Smooth muscle cell (in vitro differentiated cells): Measurements from ENCODE around the gene LRRC41. TPM values are rescaled to one million over a fixed set of nuclear protein-coding genes. Genes with fewer than 3 reads are reported as not detected.

Source experiments
- DNase-seq: peaks from one replicate; lab custom pipeline; 2025; ENCODE audit not compliant: unreplicated experiment; lab: John Stamatoyannopoulos, UW
- H2AFZ ChIP-seq: fragments of 200-600 bp; sonication (generic); 2 replicates; pipeline ENCODE4 v1.6.0; 2016; ENCODE audit warnings: antibody characterized with exemption, low read depth, mild to moderate bottlenecking
- H3F3A ChIP-seq: fragments of 200-600 bp; sonication (generic); 2 replicates; pipeline ENCODE4 v1.6.0; 2017; ENCODE audit warnings: antibody characterized with exemption, low read depth
- H3K27ac ChIP-seq: fragments of 200-600 bp; sonication (generic); 2 replicates; pipeline ENCODE4 v1.5.1; 2016; ENCODE audit warnings: low read depth, mild to moderate bottlenecking
- H3K27me3 ChIP-seq: fragments of 200-600 bp; sonication (generic); 2 replicates; pipeline ENCODE4 v1.6.1; 2016; ENCODE audit warnings: low read depth, mild to moderate bottlenecking
- H3K36me3 ChIP-seq: fragments of 200-600 bp; sonication (generic); 2 replicates; pipeline ENCODE4 v1.5.1; 2016; ENCODE audit warnings: low read depth
- H3K4me1 ChIP-seq: fragments of 200-600 bp; sonication (generic); 2 replicates; pipeline ENCODE4 v1.5.1; 2016; ENCODE audit warnings: low read depth
- H3K4me2 ChIP-seq: fragments of 200-600 bp; sonication (generic); 2 replicates; pipeline ENCODE4 v1.6.0; 2016; ENCODE audit warnings: mild to moderate bottlenecking
- H3K4me3 ChIP-seq: fragments of 200-600 bp; sonication (generic); 2 replicates; pipeline ENCODE4 v1.5.1; 2016; ENCODE audit warnings: mild to moderate bottlenecking
- H3K79me2 ChIP-seq: fragments of 200-600 bp; sonication (generic); 2 replicates; pipeline ENCODE4 v1.6.0; 2016; ENCODE audit warnings: low read depth, mild to moderate bottlenecking
- H3K9ac ChIP-seq: fragments of 200-600 bp; sonication (generic); 2 replicates; pipeline ENCODE4 v1.6.0; 2016; ENCODE audit warnings: low read depth
- H3K9me3 ChIP-seq: fragments of 200-600 bp; sonication (generic); replicated peaks from 2 replicates; pipeline ENCODE4 v1.5.1; 2016; ENCODE audit warnings: low read depth
- H4K20me1 ChIP-seq: fragments of 200-600 bp; sonication (generic); 2 replicates; pipeline ENCODE4 v1.6.0; 2016; ENCODE audit warnings: low read depth
- CTCF ChIP-seq: fragments of 200-600 bp; sonication (generic); IDR thresholded peaks from 2 replicates; pipeline ENCODE4 v1.5.1; 2017; ENCODE audit warnings: borderline replicate concordance, mild to moderate bottlenecking, antibody characterized with exemption; ENCODE audit not compliant: insufficient read depth, poor library complexity, severe bottlenecking
- WGBS: methylation state at CpG from one replicate; pipeline ENCODE4 v1.1.7; 2016; ENCODE audit warnings: low lambda C conversion rate; 5-methylcytosine and 5-hydroxymethylcytosine counted together
- polyA plus RNA-seq: library from polyadenylated mRNA; unstranded; fragments of >200 nt; fragmentation: Nextera tagmentation; extraction: Ambion mirVana; gene quantifications from 2 replicates; pipeline ENCODE4 v1.2.1, GENCODE V29; 2016
- total RNA-seq: library from RNA; depleted of rRNA; stranded (reverse); fragments of >200 nt; gene quantifications from 2 replicates; pipeline ENCODE4 v1.2.3, GENCODE V29; 2014

LRRC41 gene
- 91.5 and 105 TPM in 2 replicates for total RNA-seq
- 118 and 121 TPM in 2 replicates for polyA plus RNA-seq

- no peaks in the 10 kb centered on the region for H3K27me3 ChIP-seq
- H3K4me1 ChIP-seq, result peaks cover 23% of the 10 kb centered on the region
- H3K79me2 ChIP-seq, result peaks cover 93% of the 10 kb centered on the region
- no peaks in the 10 kb centered on the region for H3K36me3 ChIP-seq
- peak within 1 kb of the TSS; percentile 79 for H3K4me3 ChIP-seq
- DNase-seq, result peak; percentile 80
- 1% methylated on average over 51 of the region's 61 CpGs for WGBS
- H3K9ac ChIP-seq, result peak within 1 kb of the TSS; percentile 99
- H2AFZ ChIP-seq, result peak within 1 kb of the TSS; percentile 44
- peaks cover 9% of the 10 kb centered on the region for H3F3A ChIP-seq
- no peaks in the 10 kb centered on the region for H3K9me3 ChIP-seq
- H3K4me2 ChIP-seq, result peak within 1 kb of the TSS; percentile 96
- no peak for TF ChIP-seq CTCF
- peaks cover 73% of the 10 kb centered on the region for H4K20me1 ChIP-seq
- peak within 1 kb of the TSS; percentile 89 for H3K27ac ChIP-seq
These were observed at the start of gene LRRC41, which contains the start of gene UQCRH for GRCh38 chr1:46303038-46303871. TSS of gene LRRC41 (minus strand) at chr1:46303616. CDS start at chr1:46303322, 294 bp downstream. TSS of gene UQCRH (plus strand) at chr1:46303698. CDS start at chr1:46303767, 69 bp downstream.

GRCh38 chr1:46352363-46352762, 48.9 kb upstream of the LRRC41 start:
- Histone ChIP-seq H2AFZ (no peak overlapping the region), H3K4me2 (no peak overlapping the region), H3K27me3 (no peaks in the 10 kb centered on the region), H3K4me3 (no peak overlapping the region), H3F3A (no peaks in the 10 kb centered on the region), H4K20me1 (peaks cover 3% of the 10 kb centered on the region), H3K79me2 (no peaks in the 10 kb centered on the region), H3K27ac (no peak overlapping the region), H3K9ac (no peak overlapping the region), H3K4me1 (no peaks in the 10 kb centered on the region), H3K36me3 (peaks cover 16% of the 10 kb centered on the region), H3K9me3 (no peaks in the 10 kb centered on the region)
- TF ChIP-seq CTCF, result no peak
- 83% methylated on average over 2 of the region's 2 CpGs for WGBS
- DNase-seq, result no peak

GRCh38 chr1:46345281-46345680, 41.9 kb upstream of the LRRC41 start:
- no peak overlapping the region for H3K9ac ChIP-seq

More at GRCh38 chr1:46345281-46345680, 41.9 kb upstream of the LRRC41 start:
- H4K20me1 ChIP-seq, result peaks cover 3% of the 10 kb centered on the region
- no peak overlapping the region for H3K4me2 ChIP-seq
- H3K4me1 ChIP-seq, result peaks cover 4% of the 10 kb centered on the region
- no peak for DNase-seq
- peaks cover 1% of the 10 kb centered on the region for H3F3A ChIP-seq
- TF ChIP-seq CTCF, result no peak
- H2AFZ ChIP-seq, result no peak overlapping the region
- H3K4me3 ChIP-seq, result no peak overlapping the region
- peaks cover 6% of the 10 kb centered on the region for H3K36me3 ChIP-seq
- H3K9me3 ChIP-seq, result no peaks in the 10 kb centered on the region
- no peaks in the 10 kb centered on the region for H3K79me2 ChIP-seq
- H3K27me3 ChIP-seq, result no peaks in the 10 kb centered on the region
- no peak overlapping the region for H3K27ac ChIP-seq
